IPS-15b (cell line): ENCODE results near the gene LRMDA.
A peak's percentile ranks its signal among the peaks of the same experiment; 100 is the strongest.

Experiments
- H3K27me3 ChIP-seq: one replicate; pipeline ENCODE4 v1.6.1; 2013; ENCODE audit warnings: low read length; ENCODE audit not compliant: control insufficient read depth, insufficient read depth
- H3K36me3 ChIP-seq: one replicate; pipeline ENCODE4 v1.6.1; 2013; ENCODE audit warnings: low read length; ENCODE audit not compliant: control insufficient read depth, insufficient read depth
- H3K4me1 ChIP-seq: one replicate; pipeline ENCODE4 v1.6.1; 2013; ENCODE audit warnings: mild to moderate bottlenecking, low read length; ENCODE audit not compliant: control insufficient read depth, insufficient read depth
- H3K4me3 ChIP-seq: one replicate; pipeline ENCODE4 v1.5.1; 2013; ENCODE audit warnings: low read depth, low read length
- H3K9ac ChIP-seq: one replicate; pipeline ENCODE4 v1.6.1; 2013; ENCODE audit warnings: low read depth, mild to moderate bottlenecking, low read length
- H3K9me3 ChIP-seq: one replicate; pipeline ENCODE4 v1.6.1; 2013; ENCODE audit warnings: mild to moderate bottlenecking, low read length; ENCODE audit not compliant: control insufficient read depth, insufficient read depth

Gene LRMDA

GRCh38 chr10:75441682-75442081 lies 10.3 kb downstream of the LRMDA start:
- Histone ChIP-seq H3K4me3 (no peak overlapping the region), H3K4me1 (peaks cover 10% of the 10 kb centered on the region), H3K9me3 (no peaks in the 10 kb centered on the region), H3K27me3 (peaks cover 38% of the 10 kb centered on the region), H3K36me3 (no peaks in the 10 kb centered on the region), H3K9ac (no peak overlapping the region)

GRCh38 chr10:75443362-75443761 lies 11.9 kb downstream of the LRMDA start:
- H3K4me1 ChIP-seq: peaks cover 10% of the 10 kb centered on the region
- no peaks in the 10 kb centered on the region for H3K36me3 ChIP-seq
- H3K9ac ChIP-seq: no peak overlapping the region
- H3K27me3 ChIP-seq: peaks cover 21% of the 10 kb centered on the region
- no peaks in the 10 kb centered on the region for H3K9me3 ChIP-seq
- H3K4me3 ChIP-seq: no peak overlapping the region

GRCh38 chr10:75444781-75445386 lies 13.5 kb downstream of the LRMDA start:
- H3K9ac ChIP-seq: no peak overlapping the region
- H3K4me1 ChIP-seq: peaks cover 4% of the 10 kb centered on the region
- H3K27me3 ChIP-seq: peaks cover 14% of the 10 kb centered on the region
- H3K36me3 ChIP-seq: no peaks in the 10 kb centered on the region
- no peak overlapping the region for H3K4me3 ChIP-seq
- H3K9me3 ChIP-seq: no peaks in the 10 kb centered on the region

GRCh38 chr10:75446508-75446907 lies 15.1 kb downstream of the LRMDA start:
- Histone ChIP-seq H3K4me3 (no peak overlapping the region), H3K27me3 (peaks cover 12% of the 10 kb centered on the region), H3K9ac (no peak overlapping the region), H3K36me3 (no peaks in the 10 kb centered on the region), H3K4me1 (peaks cover 17% of the 10 kb centered on the region), H3K9me3 (no peaks in the 10 kb centered on the region)

GRCh38 chr10:75448166-75448565 lies 16.7 kb downstream of the LRMDA start:
- Histone ChIP-seq H3K27me3 (peaks cover 28% of the 10 kb centered on the region), H3K36me3 (no peaks in the 10 kb centered on the region), H3K9ac (no peak overlapping the region), H3K4me3 (no peak overlapping the region), H3K4me1 (peaks cover 22% of the 10 kb centered on the region), H3K9me3 (no peaks in the 10 kb centered on the region)

- Histone ChIP-seq H3K27me3 (peaks cover 42% of the 10 kb centered on the region), H3K9me3 (no peaks in the 10 kb centered on the region), H3K36me3 (no peaks in the 10 kb centered on the region), H3K4me3 (peak overlapping the region; percentile 11), H3K9ac (no peak overlapping the region), H3K4me1 (peaks cover 22% of the 10 kb centered on the region)
Measured at GRCh38 chr10:75449382-75450074, 18.1 kb downstream of the LRMDA start.

- peaks cover 43% of the 10 kb centered on the region for H3K27me3 ChIP-seq
Measured at GRCh38 chr10:75450075-75450445, 18.6 kb downstream of the LRMDA start.

GRCh38 chr10:75450644-75451640 lies 19.5 kb downstream of the LRMDA start:
- Histone ChIP-seq H3K4me1 (peaks cover 22% of the 10 kb centered on the region), H3K9ac (no peak overlapping the region), H3K9me3 (no peaks in the 10 kb centered on the region), H3K36me3 (no peaks in the 10 kb centered on the region), H3K27me3 (peaks cover 50% of the 10 kb centered on the region), H3K4me3 (peak overlapping the region; percentile 19)

More at GRCh38 chr10:75450075-75450445, 18.6 kb downstream of the LRMDA start:
- Histone ChIP-seq H3K4me1 (peaks cover 22% of the 10 kb centered on the region), H3K9me3 (no peaks in the 10 kb centered on the region), H3K4me3 (peak overlapping the region; percentile 11), H3K36me3 (no peaks in the 10 kb centered on the region), H3K9ac (no peak overlapping the region)

- Histone ChIP-seq H3K36me3 (no peaks in the 10 kb centered on the region), H3K9ac (no peak overlapping the region), H3K4me1 (peaks cover 22% of the 10 kb centered on the region), H3K9me3 (no peaks in the 10 kb centered on the region), H3K27me3 (peaks cover 55% of the 10 kb centered on the region), H3K4me3 (no peak overlapping the region)
Measured at GRCh38 chr10:75451831-75452230, 20.4 kb downstream of the LRMDA start.

- Histone ChIP-seq H3K9ac (no peak overlapping the region), H3K9me3 (no peaks in the 10 kb centered on the region), H3K4me1 (peaks cover 22% of the 10 kb centered on the region), H3K27me3 (peaks cover 55% of the 10 kb centered on the region), H3K4me3 (no peak overlapping the region), H3K36me3 (no peaks in the 10 kb centered on the region)
Measured at GRCh38 chr10:75452997-75453396, 21.6 kb downstream of the LRMDA start.

- H3K4me3 ChIP-seq: no peak overlapping the region
- peaks cover 48% of the 10 kb centered on the region for H3K27me3 ChIP-seq
- peaks cover 11% of the 10 kb centered on the region for H3K4me1 ChIP-seq
- no peaks in the 10 kb centered on the region for H3K36me3 ChIP-seq
- no peaks in the 10 kb centered on the region for H3K9me3 ChIP-seq
- H3K9ac ChIP-seq: no peak overlapping the region
Measured at GRCh38 chr10:75456122-75456521, 24.7 kb downstream of the LRMDA start.
